Measurements from ENCODE around the gene CDKN2C. TPM values are rescaled to one million over a fixed set of nuclear protein-coding genes. Genes with fewer than 3 reads are reported as not detected.
"Not testable (repeated sequence)": the region's sequence is repeated elsewhere in the genome, so short reads cannot be mapped to it uniquely, and the experiment has no call there.

Gene CDKN2C
- total and polyA plus RNA-seq, 9 donors, result 10.7 to 18.6 (median 15.9) TPM

- H3K4me1 ChIP-seq (ENCODE audit: control insufficient read depth, insufficient read depth, low read length), result no peaks in the 10 kb centered on the region
- H3K9me3 ChIP-seq (replicated peaks; ENCODE audit: control insufficient read depth, low read depth, low read length), result no peaks in the 10 kb centered on the region
- H3K27me3 ChIP-seq (ENCODE audit: control insufficient read depth, insufficient read depth, low read length), result no peaks in the 10 kb centered on the region
Observed at GRCh38 chr1:50993645-50994044, 23.6 kb downstream of the CDKN2C start.

GRCh38 chr1:50994997-50995396, 25.0 kb downstream of the CDKN2C start:
- WGBS (ENCODE audit: insufficient coverage), result no CpG with 5 or more reads among the region's 4 CpGs

More at GRCh38 chr1:50993645-50994044, 23.6 kb downstream of the CDKN2C start:
- DNase-seq, result no peak
- Histone ChIP-seq H3K27ac (ENCODE audit: low read length) (no peak overlapping the region), H3K36me3 (ENCODE audit: control insufficient read depth, insufficient read depth, low read length) (no peaks in the 10 kb centered on the region), H3K4me3 (ENCODE audit: low read length) (no peak overlapping the region)
- no CpG with 5 or more reads among the region's 3 CpGs for WGBS (ENCODE audit: insufficient coverage)

GRCh38 chr1:50995651-50996050, 25.6 kb downstream of the CDKN2C start:
- H3K27ac ChIP-seq (ENCODE audit: low read length), result no peak overlapping the region
- no peaks in the 10 kb centered on the region for H3K27me3 ChIP-seq (ENCODE audit: control insufficient read depth, insufficient read depth, low read length)
- H3K36me3 ChIP-seq (ENCODE audit: control insufficient read depth, insufficient read depth, low read length), result no peaks in the 10 kb centered on the region
- no peaks in the 10 kb centered on the region for H3K4me1 ChIP-seq (ENCODE audit: control insufficient read depth, insufficient read depth, low read length)
- H3K9me3 ChIP-seq (replicated peaks; ENCODE audit: control insufficient read depth, low read depth, low read length), result no peaks in the 10 kb centered on the region
- WGBS (ENCODE audit: insufficient coverage), result no CpG with 5 or more reads among the region's 1 CpG
- no peak for DNase-seq
- H3K4me3 ChIP-seq (ENCODE audit: low read length), result no peak overlapping the region

More at GRCh38 chr1:50994997-50995396, 25.0 kb downstream of the CDKN2C start:
- Histone ChIP-seq H3K27ac (ENCODE audit: low read length) (no peak overlapping the region), H3K4me1 (ENCODE audit: control insufficient read depth, insufficient read depth, low read length) (no peaks in the 10 kb centered on the region), H3K9me3 (replicated peaks; ENCODE audit: control insufficient read depth, low read depth, low read length) (no peaks in the 10 kb centered on the region), H3K4me3 (ENCODE audit: low read length) (no peak overlapping the region), H3K36me3 (ENCODE audit: control insufficient read depth, insufficient read depth, low read length) (no peaks in the 10 kb centered on the region), H3K27me3 (ENCODE audit: control insufficient read depth, insufficient read depth, low read length) (no peaks in the 10 kb centered on the region)
- no peak for DNase-seq

- Histone ChIP-seq H3K27ac (ENCODE audit: low read length) (no peak overlapping the region), H3K4me3 (ENCODE audit: low read length) (no peak overlapping the region), H3K9me3 (replicated peaks; ENCODE audit: control insufficient read depth, low read depth, low read length) (no peaks in the 10 kb centered on the region), H3K27me3 (ENCODE audit: control insufficient read depth, insufficient read depth, low read length) (no peaks in the 10 kb centered on the region), H3K4me1 (ENCODE audit: control insufficient read depth, insufficient read depth, low read length) (no peaks in the 10 kb centered on the region), H3K36me3 (ENCODE audit: control insufficient read depth, insufficient read depth, low read length) (no peaks in the 10 kb centered on the region)
- 75% methylated on average over 2 of the region's 3 CpGs for WGBS (ENCODE audit: insufficient coverage)
- DNase-seq, result no peak
Observed at GRCh38 chr1:50996083-50996482, 26.0 kb downstream of the CDKN2C start.

- not testable (repeated sequence) for H3K27me3 ChIP-seq (ENCODE audit: control insufficient read depth, insufficient read depth, low read length); H3K9me3 ChIP-seq (replicated peaks; ENCODE audit: control insufficient read depth, low read depth, low read length); DNase-seq; H3K27ac ChIP-seq (ENCODE audit: low read length); H3K4me1 ChIP-seq (ENCODE audit: control insufficient read depth, insufficient read depth, low read length); H3K36me3 ChIP-seq (ENCODE audit: control insufficient read depth, insufficient read depth, low read length); H3K4me3 ChIP-seq (ENCODE audit: low read length)
- no CpG with 5 or more reads among the region's 1 CpG for WGBS (ENCODE audit: insufficient coverage)
Observed at GRCh38 chr1:50999375-50999774, 29.3 kb downstream of the CDKN2C start.

- 100% methylated on average over 1 of the region's 1 CpG for WGBS (ENCODE audit: insufficient coverage)
- no peak for DNase-seq
Observed at GRCh38 chr1:51000160-51000559, 30.1 kb downstream of the CDKN2C start.

GRCh38 chr1:51000651-51001050, 30.6 kb downstream of the CDKN2C start:
- no CpG with 5 or more reads among the region's 2 CpGs for WGBS (ENCODE audit: insufficient coverage)

More at GRCh38 chr1:51000160-51000559, 30.1 kb downstream of the CDKN2C start:
- Histone ChIP-seq H3K27ac (ENCODE audit: low read length) (no peak overlapping the region), H3K9me3 (replicated peaks; ENCODE audit: control insufficient read depth, low read depth, low read length) (no peaks in the 10 kb centered on the region), H3K4me3 (ENCODE audit: low read length) (no peak overlapping the region), H3K36me3 (ENCODE audit: control insufficient read depth, insufficient read depth, low read length) (no peaks in the 10 kb centered on the region), H3K4me1 (ENCODE audit: control insufficient read depth, insufficient read depth, low read length) (no peaks in the 10 kb centered on the region), H3K27me3 (ENCODE audit: control insufficient read depth, insufficient read depth, low read length) (peaks cover 2% of the 10 kb centered on the region)

GRCh38 chr1:51002516-51002915, 32.5 kb downstream of the CDKN2C start:
- no peak overlapping the region for H3K4me3 ChIP-seq (ENCODE audit: low read length)
- no peaks in the 10 kb centered on the region for H3K4me1 ChIP-seq (ENCODE audit: control insufficient read depth, insufficient read depth, low read length)
- H3K27me3 ChIP-seq (ENCODE audit: control insufficient read depth, insufficient read depth, low read length), result peaks cover 2% of the 10 kb centered on the region
- no peak for DNase-seq
- WGBS (ENCODE audit: insufficient coverage), result 78% methylated on average over 3 of the region's 6 CpGs
- H3K36me3 ChIP-seq (ENCODE audit: control insufficient read depth, insufficient read depth, low read length), result no peaks in the 10 kb centered on the region
- no peaks in the 10 kb centered on the region for H3K9me3 ChIP-seq (replicated peaks; ENCODE audit: control insufficient read depth, low read depth, low read length)
- no peak overlapping the region for H3K27ac ChIP-seq (ENCODE audit: low read length)

More at GRCh38 chr1:51000651-51001050, 30.6 kb downstream of the CDKN2C start:
- H3K27me3 ChIP-seq (ENCODE audit: control insufficient read depth, insufficient read depth, low read length), result peaks cover 2% of the 10 kb centered on the region
- no peak overlapping the region for H3K27ac ChIP-seq (ENCODE audit: low read length)
- no peaks in the 10 kb centered on the region for H3K9me3 ChIP-seq (replicated peaks; ENCODE audit: control insufficient read depth, low read depth, low read length)
- H3K4me1 ChIP-seq (ENCODE audit: control insufficient read depth, insufficient read depth, low read length), result no peaks in the 10 kb centered on the region
- DNase-seq, result no peak
- H3K4me3 ChIP-seq (ENCODE audit: low read length), result no peak overlapping the region
- H3K36me3 ChIP-seq (ENCODE audit: control insufficient read depth, insufficient read depth, low read length), result no peaks in the 10 kb centered on the region

- not testable (repeated sequence) for H3K4me1 ChIP-seq (ENCODE audit: control insufficient read depth, insufficient read depth, low read length); H3K27ac ChIP-seq (ENCODE audit: low read length); H3K36me3 ChIP-seq (ENCODE audit: control insufficient read depth, insufficient read depth, low read length); H3K9me3 ChIP-seq (replicated peaks; ENCODE audit: control insufficient read depth, low read depth, low read length); H3K27me3 ChIP-seq (ENCODE audit: control insufficient read depth, insufficient read depth, low read length); H3K4me3 ChIP-seq (ENCODE audit: low read length); DNase-seq
- WGBS (ENCODE audit: insufficient coverage), result 87% methylated on average over 3 of the region's 4 CpGs
Observed at GRCh38 chr1:51005549-51005948, 35.5 kb downstream of the CDKN2C start.

- Histone ChIP-seq H3K36me3 (ENCODE audit: control insufficient read depth, insufficient read depth, low read length) (no peaks in the 10 kb centered on the region), H3K4me1 (ENCODE audit: control insufficient read depth, insufficient read depth, low read length) (no peaks in the 10 kb centered on the region), H3K4me3 (ENCODE audit: low read length) (no peak overlapping the region), H3K27me3 (ENCODE audit: control insufficient read depth, insufficient read depth, low read length) (no peaks in the 10 kb centered on the region), H3K9me3 (replicated peaks; ENCODE audit: control insufficient read depth, low read depth, low read length) (no peaks in the 10 kb centered on the region), H3K27ac (ENCODE audit: low read length) (no peak overlapping the region)
- 80% methylated on average over 1 of the region's 3 CpGs for WGBS (ENCODE audit: insufficient coverage)
- DNase-seq, result no peak
Observed at GRCh38 chr1:51009381-51009780, 39.3 kb downstream of the CDKN2C start.

- DNase-seq, result no peak
- H3K27ac ChIP-seq (ENCODE audit: low read length), result no peak overlapping the region
- H3K9me3 ChIP-seq (replicated peaks; ENCODE audit: control insufficient read depth, low read depth, low read length), result no peaks in the 10 kb centered on the region
- H3K4me3 ChIP-seq (ENCODE audit: low read length), result no peak overlapping the region
- H3K36me3 ChIP-seq (ENCODE audit: control insufficient read depth, insufficient read depth, low read length), result no peaks in the 10 kb centered on the region
- no peaks in the 10 kb centered on the region for H3K4me1 ChIP-seq (ENCODE audit: control insufficient read depth, insufficient read depth, low read length)
- H3K27me3 ChIP-seq (ENCODE audit: control insufficient read depth, insufficient read depth, low read length), result no peaks in the 10 kb centered on the region
- no CpG with 5 or more reads among the region's 1 CpG for WGBS (ENCODE audit: insufficient coverage)
Observed at GRCh38 chr1:51014878-51015277, 44.8 kb downstream of the CDKN2C start.

Data from muscle of leg (tissue), 11 donors.